HepG2 (cell line): ENCODE data around the gene KAZN. TPM values are rescaled to one million over a fixed set of nuclear protein-coding genes. Genes with fewer than 3 reads are reported as not detected.
A peak's percentile ranks its signal among the peaks of the same experiment; 100 is the strongest.

Experiments
- ARNT ChIP-seq: fragments of 450-650 bp; IDR thresholded peaks from 2 replicates; pipeline ENCODE4 v1.6.1; 2017
- BCL6 ChIP-seq: IDR thresholded peaks from 2 replicates; pipeline ENCODE4 v1.6.1; 2016; ENCODE audit warnings: missing genetic modification reagents, missing compliant biosample characterization
- DR1 ChIP-seq: sonication (generic); formaldehyde crosslinking; IDR thresholded peaks from 2 replicates; pipeline ENCODE4 v1.8.0; 2021; ENCODE audit warnings: mild to moderate bottlenecking, missing genetic modification reagents, inconsistent platforms
- EP300 ChIP-seq, 3 experiments: sonication (generic) in 1 of 3; formaldehyde crosslinking in 1 of 3; IDR thresholded peaks; 2 replicates each; pipeline versions ENCODE4 v1.5.1 to v1.6.1; 2011 to 2020; ENCODE audit warnings: low read depth in 2 of 3, low read length in 2 of 3, borderline replicate concordance in 1 of 3, improper control_type of control experiment in 1 of 3, mild to moderate bottlenecking in 1 of 3, missing genetic modification reagents in 1 of 3, moderate library complexity in 1 of 3
- FOXJ3 ChIP-seq: sonication (generic); formaldehyde crosslinking; IDR thresholded peaks from 2 replicates; pipeline ENCODE4 v1.4.0; 2020; ENCODE audit warnings: missing genetic modification reagents, mild to moderate bottlenecking, borderline replicate concordance
- GLMP ChIP-seq: sonication (generic); formaldehyde crosslinking; IDR thresholded peaks from 2 replicates; pipeline ENCODE4 v1.9.0; 2021; ENCODE audit warnings: missing genetic modification reagents, mild to moderate bottlenecking, borderline replicate concordance
- GZF1 ChIP-seq: sonication (generic); formaldehyde crosslinking; IDR thresholded peaks from 2 replicates; pipeline ENCODE4 v1.5.1; 2020; ENCODE audit warnings: mild to moderate bottlenecking, missing genetic modification reagents
- JUND ChIP-seq: sonication (generic); formaldehyde crosslinking; IDR thresholded peaks from 2 replicates; pipeline ENCODE4 v1.8.0; 2022; ENCODE audit warnings: mild to moderate bottlenecking, missing genetic modification reagents
- NCOA1 ChIP-seq: sonication (generic); formaldehyde crosslinking; IDR thresholded peaks from 2 replicates; pipeline ENCODE4 v1.9.0; 2021; ENCODE audit warnings: missing genetic modification reagents
- NFE2L1 ChIP-seq: sonication (generic); formaldehyde crosslinking; IDR thresholded peaks from 2 replicates; pipeline ENCODE4 v1.4.0; 2020; ENCODE audit warnings: missing genetic modification reagents, mild to moderate bottlenecking, borderline replicate concordance
- NONO ChIP-seq, 2 experiments: fragments of 450-650 bp in 1 of 2; sonication (generic) in 1 of 2; formaldehyde crosslinking in 1 of 2; IDR thresholded peaks in 1 of 2; conservative IDR thresholded peaks in 1 of 2; 2 replicates each; pipeline versions ENCODE4 v1.6.1 to v1.8.0; 2017 to 2022; ENCODE audit warnings: mild to moderate bottlenecking in 1 of 2, missing genetic modification reagents in 1 of 2, moderate library complexity in 1 of 2
- POLR2A ChIP-seq, 2 experiments: IDR thresholded peaks; 2 replicates each; pipeline ENCODE4 v1.6.1; 2011; ENCODE audit warnings: low read depth in 2 of 2, low read length in 2 of 2, mild to moderate bottlenecking in 1 of 2, moderate library complexity in 1 of 2; ENCODE audit not compliant: insufficient read depth in 1 of 2
- PTBP1 ChIP-seq: fragments of 200-400 bp; formaldehyde crosslinking; IDR thresholded peaks from 2 replicates; pipeline ENCODE4 v1.6.1; 2018; ENCODE audit warnings: low read length, low read depth; ENCODE audit not compliant: poor library complexity, severe bottlenecking
- SIX1 ChIP-seq: sonication (generic); formaldehyde crosslinking; IDR thresholded peaks from 2 replicates; pipeline ENCODE4 v1.4.0; 2020; ENCODE audit warnings: missing genetic modification reagents, borderline replicate concordance
- SRY ChIP-seq: sonication (generic); formaldehyde crosslinking; IDR thresholded peaks from 2 replicates; pipeline ENCODE4 v1.8.0; 2022; ENCODE audit warnings: mild to moderate bottlenecking, missing genetic modification reagents
- ZNF142 ChIP-seq: sonication (generic); formaldehyde crosslinking; IDR thresholded peaks from 2 replicates; pipeline ENCODE4 v1.4.0; 2020; ENCODE audit warnings: missing genetic modification reagents
- ZNF280D ChIP-seq: sonication (generic); formaldehyde crosslinking; IDR thresholded peaks from 2 replicates; pipeline ENCODE4 v1.5.1; 2020; ENCODE audit warnings: mild to moderate bottlenecking, missing genetic modification reagents
- ZNF292 ChIP-seq: sonication (generic); formaldehyde crosslinking; IDR thresholded peaks from 2 replicates; pipeline ENCODE4 v1.8.1; 2022; ENCODE audit warnings: mild to moderate bottlenecking, low read depth, missing genetic modification reagents, borderline replicate concordance
- ZNF772 ChIP-seq: sonication (generic); formaldehyde crosslinking; IDR thresholded peaks from 2 replicates; pipeline ENCODE4 v1.5.0; 2020; ENCODE audit warnings: mild to moderate bottlenecking, missing genetic modification reagents
- polyA plus RNA-seq, 8 experiments: library from polyadenylated mRNA; depleted of rRNA in 3 of 8; stranded (reverse) in 7 of 8; unstranded in 1 of 8; fragments of >200 nt; fragmentation: Illumina TruSeq in 4 of 8; extraction: Trizol in 4 of 8; gene quantifications; 2 replicates each; pipeline versions ENCODE4 v1.2.1 to v1.2.3, GENCODE V29; 2011 to 2016; ENCODE audit warnings: low read depth in 4 of 8, missing spikeins in 1 of 8, mixed read lengths in 1 of 8; ENCODE audit not compliant: insufficient read depth in 1 of 8
- total RNA-seq, 5 experiments: library from RNA; depleted of rRNA; stranded (reverse); fragments of >200 nt; fragmentation: Illumina TruSeq; extraction: Trizol; gene quantifications; 2 replicates each; pipeline ENCODE4 v1.2.3, GENCODE V29; 2016; ENCODE audit warnings: low read depth in 1 of 5

KAZN gene
- total and polyA plus RNA-seq, 2 of the 13 experiments (the other 11 are each of a cell fraction or from before 2014, with no cell fraction given): 10.4 to 13.5 TPM

GRCh38 chr1:15153184-15153841 lies 554.8 kb downstream of the KAZN start, which contains the start of gene TMEM51 (continued):
- TF ChIP-seq ZNF280D (CRISPR knock-in tag) (no peak), GLMP (0 out of 2 replicates have a peak, but pooled peaks have one; percentile 8), JUND (CRISPR knock-in tag) (no peak), SIX1 (CRISPR knock-in tag) (0 out of 2 replicates have a peak, but pooled peaks have one; percentile 37), FOXJ3 (CRISPR knock-in tag) (no peak), EP300 (IDR thresholded peaks at IDR 0.05; ENCODE audit: low read depth in 2 of 2, low read length in 2 of 2) (no peak), EP300 (CRISPR knock-in tag; IDR thresholded peaks at IDR 0.05; ENCODE audit: borderline replicate concordance) (no peak), PTBP1 (peak; percentile 23), GZF1 (CRISPR knock-in tag) (0 out of 2 replicates have a peak, but pooled peaks have one; percentile 58), ARNT (no peak), NCOA1 (CRISPR knock-in tag) (no peak), POLR2A (IDR thresholded peaks at IDR 0.05; ENCODE audit: insufficient read depth in 1 of 2, low read depth in 2 of 2, low read length in 2 of 2) (peak in 1 of 2 experiments; percentile 71; a peak in 2 of 4 replicates), ZNF142 (CRISPR knock-in tag) (no peak; the same call in 1 of the 2 replicates), DR1 (CRISPR knock-in tag) (no peak), ZNF772 (CRISPR knock-in tag) (peak; percentile 16; the same call in 1 of the 2 replicates), ZNF292 (CRISPR knock-in tag) (0 out of 2 replicates have a peak, but pooled peaks have one; percentile 30), SRY (CRISPR knock-in tag) (no peak), NFE2L1 (CRISPR knock-in tag) (no peak), BCL6 (CRISPR knock-in tag) (no peak), NONO (IDR thresholded peaks at IDR 0.05) (no peak), NONO (CRISPR knock-in tag; conservative IDR thresholded peaks at IDR 0.05) (peak; percentile 31; the same call in 1 of the 2 replicates)
